CD14-positive monocyte (primary cell): ENCODE measurements around the gene KMT2C. TPM values are rescaled to one million over a fixed set of nuclear protein-coding genes. Genes with fewer than 3 reads are reported as not detected.
"Not testable (repeated sequence)": the region's sequence is repeated elsewhere in the genome, so short reads cannot be mapped to it uniquely, and the experiment has no call there.

Experiments
- DNase-seq, 3 donors: peaks; one replicate each; pipeline ENCODE4 v3.0.0-alpha.2; 2011 to 2022
- H2AFZ ChIP-seq: 2 replicates; pipeline ENCODE4 v1.6.0; 2012; ENCODE audit warnings: mild to moderate bottlenecking, low read depth, low read length, inconsistent platforms; ENCODE audit not compliant: insufficient read depth, poor library complexity, severe bottlenecking
- H3K27ac ChIP-seq, 2 donors: 1 replicate in 1 of 2; 2 replicates in 1 of 2; pipeline ENCODE4 v1.5.1; 2012 to 2013; ENCODE audit warnings: low read length in 2 of 2, control low read depth in 1 of 2, inconsistent platforms in 1 of 2, low read depth in 1 of 2, mild to moderate bottlenecking in 1 of 2
- H3K27me3 ChIP-seq, 2 donors: one replicate each; pipeline versions ENCODE4 v1.6.0 to v1.6.1; 2011 to 2013; ENCODE audit warnings: low read length in 2 of 2; ENCODE audit not compliant: control insufficient read depth in 2 of 2, insufficient read depth in 2 of 2
- H3K36me3 ChIP-seq, 2 donors: replicated peaks in 1 of 2; 1 replicate in 1 of 2; 2 replicates in 1 of 2; pipeline versions ENCODE4 v1.5.1 to v1.6.1; 2012 to 2013; ENCODE audit warnings: low read length in 2 of 2, control low read depth in 1 of 2, inconsistent platforms in 1 of 2, mild to moderate bottlenecking in 1 of 2; ENCODE audit not compliant: insufficient read depth in 2 of 2, control insufficient read depth in 1 of 2
- H3K4me1 ChIP-seq, 2 donors: 1 replicate in 1 of 2; 2 replicates in 1 of 2; pipeline versions ENCODE4 v1.5.1 to v1.6.1; 2012 to 2013; ENCODE audit warnings: low read length in 2 of 2, control low read depth in 1 of 2, inconsistent platforms in 1 of 2, mild to moderate bottlenecking in 1 of 2, moderate library complexity in 1 of 2; ENCODE audit not compliant: insufficient read depth in 2 of 2, control insufficient read depth in 1 of 2
- H3K4me2 ChIP-seq: replicated peaks from 2 replicates; pipeline ENCODE3; 2012; ENCODE audit warnings: low read length, moderate library complexity, mild to moderate bottlenecking; ENCODE audit not compliant: poor library complexity, severe bottlenecking; ENCODE audit errors: extremely low read depth
- H3K4me3 ChIP-seq, 3 experiments: fragments of 200-600 bp in 1 of 3; sonication (generic) in 1 of 3; replicated peaks in 1 of 3; 1 replicate in 2 of 3; 2 replicates in 1 of 3; pipeline ENCODE4 v1.5.1; 2011 to 2013; ENCODE audit warnings: low read length in 3 of 3, mild to moderate bottlenecking in 3 of 3, control low read depth in 2 of 3, low read depth in 2 of 3, inconsistent platforms in 1 of 3, moderate library complexity in 1 of 3
- H3K79me2 ChIP-seq: 2 replicates; pipeline ENCODE4 v1.6.0; 2012; ENCODE audit warnings: mild to moderate bottlenecking, control low read depth, inconsistent platforms, low read length, moderate library complexity; ENCODE audit not compliant: insufficient read depth
- H3K9ac ChIP-seq: 2 replicates; pipeline ENCODE4 v1.6.0; 2017; ENCODE audit warnings: low read length, mild to moderate bottlenecking; ENCODE audit not compliant: insufficient read depth, poor library complexity, severe bottlenecking
- H3K9me3 ChIP-seq, 2 donors: replicated peaks in 1 of 2; 1 replicate in 1 of 2; 2 replicates in 1 of 2; pipeline versions ENCODE4 v1.5.1 to v1.6.1; 2012 to 2013; ENCODE audit warnings: low read length in 2 of 2, control low read depth in 1 of 2; ENCODE audit not compliant: control insufficient read depth in 1 of 2, insufficient read depth in 1 of 2
- H4K20me1 ChIP-seq: 2 replicates; pipeline ENCODE4 v1.6.0; 2012; ENCODE audit warnings: mild to moderate bottlenecking, low read length, control low read depth, moderate library complexity; ENCODE audit not compliant: insufficient read depth
- H3K27ac Mint-ChIP-seq, 7 donors: one replicate each; pipeline ENCODE4 v1.8.0; 2020; ENCODE audit warnings: mild to moderate bottlenecking in 7 of 7, mixed read lengths in 7 of 7, moderate library complexity in 6 of 7, inconsistent platforms in 2 of 7
- H3K27me3 Mint-ChIP-seq, 3 donors: one replicate each; pipeline ENCODE4 v1.8.0; 2021 to 2022; ENCODE audit warnings: low read depth in 3 of 3, mild to moderate bottlenecking in 3 of 3, mixed read lengths in 3 of 3, moderate library complexity in 3 of 3, inconsistent platforms in 1 of 3
- H3K36me3 Mint-ChIP-seq, 2 donors: one replicate each; pipeline ENCODE4 v1.8.0; 2020; ENCODE audit warnings: mixed read lengths in 2 of 2, inconsistent platforms in 1 of 2, mild to moderate bottlenecking in 1 of 2
- H3K4me1 Mint-ChIP-seq: one replicate; pipeline ENCODE4 v1.8.0; 2020; ENCODE audit warnings: mild to moderate bottlenecking, mixed read lengths
- H3K4me3 Mint-ChIP-seq, 2 donors: one replicate each; pipeline ENCODE4 v1.8.0; 2020; ENCODE audit warnings: mild to moderate bottlenecking in 2 of 2, mixed read lengths in 2 of 2, moderate library complexity in 1 of 2
- H3K9me3 Mint-ChIP-seq, 7 donors: one replicate each; pipeline ENCODE4 v1.8.0; 2020 to 2022; ENCODE audit warnings: mixed read lengths in 7 of 7, mild to moderate bottlenecking in 6 of 7, moderate library complexity in 6 of 7, inconsistent platforms in 2 of 7
- CTCF ChIP-seq: fragments of 200-600 bp; IDR thresholded peaks from one replicate; pipeline ENCODE4 v1.8.0; 2022; ENCODE audit warnings: antibody characterized with exemption, mild to moderate bottlenecking
- WGBS: methylation state at CpG from one replicate; pipeline ENCODE4 v1.1.5; 2013; ENCODE audit warnings: missing lambda C conversion rate; ENCODE audit not compliant: insufficient coverage; 5-methylcytosine and 5-hydroxymethylcytosine counted together
- intact Hi-C, 2 donors: fragments of 100-400 bp; cut with micrococcal nuclease; formaldehyde crosslinking; loops; one replicate each; pipeline versions ENCODE4 v1.15.0 to v1.15.1; 2023
- polyA plus RNA-seq, 3 donors: library from polyadenylated mRNA; depleted of rRNA in 1 of 3; unstranded in 2 of 3; stranded (reverse) in 1 of 3; fragments of 300-500 nt in 2 of 3; fragments of >200 nt in 1 of 3; fragmentation: Illumina TruSeq in 2 of 3; gene quantifications; 1 replicate in 2 of 3; 2 replicates in 1 of 3; pipeline ENCODE4 v1.2.3, GENCODE V29; 2012 to 2021

The KMT2C gene
- polyA plus RNA-seq, 3 donors, result 4.5 to 26.1 (median 7.3) TPM

GRCh38 chr7:152476551-152476950 is 40.7 kb upstream of the KMT2C start:
- Histone ChIP-seq H2AFZ (no peak overlapping the region), H3K9ac (no peak overlapping the region), H3K4me3 (no peak overlapping the region), H3K9me3 (peaks cover under 1 to 3% of the 10 kb centered on the region in 2 donors), H3K4me2 (no peak overlapping the region), H3K27me3 (no peaks in the 10 kb centered on the region), H3K79me2 (no peaks in the 10 kb centered on the region), H4K20me1 (no peaks in the 10 kb centered on the region), H3K36me3 (no peaks in the 10 kb centered on the region), H3K27ac (no peak overlapping the region), H3K4me1 (peaks cover 0 to 12% of the 10 kb centered on the region in 2 donors)
- TF ChIP-seq CTCF, result no peak
- peaks cover 0 to under 1% of the 10 kb centered on the region in 2 donors for H3K36me3 Mint-ChIP-seq
- peaks cover 7% of the 10 kb centered on the region for H3K4me1 Mint-ChIP-seq
- no peak for DNase-seq
- peaks cover 3 to 10% (median 8%) of the 10 kb centered on the region in 7 donors for H3K9me3 Mint-ChIP-seq
- intact Hi-C loops, result no loop called here
- H3K27ac Mint-ChIP-seq, result no peak overlapping the region
- peaks cover 0 to 3% (median 2%) of the 10 kb centered on the region in 3 donors for H3K27me3 Mint-ChIP-seq
- WGBS, result no CpG with 5 or more reads among the region's 3 CpGs
- H3K4me3 Mint-ChIP-seq, result no peak overlapping the region

GRCh38 chr7:152471023-152471620 is 35.3 kb upstream of the KMT2C start:
- H3K4me2 ChIP-seq, H3K9ac ChIP-seq, DNase-seq, intact Hi-C loops, H3K27me3 Mint-ChIP-seq, H3K79me2 ChIP-seq, H3K36me3 ChIP-seq, H3K9me3 ChIP-seq, H3K27me3 ChIP-seq, H4K20me1 ChIP-seq, H3K36me3 Mint-ChIP-seq, H2AFZ ChIP-seq: not testable (repeated sequence)
- H3K4me3 Mint-ChIP-seq, result peak overlapping the region in 1 of 2 donors; percentile 78
- peaks cover 7 to 25% of the 10 kb centered on the region in 2 donors for H3K4me1 ChIP-seq
- H3K4me3 ChIP-seq, result peak overlapping the region in 1 of 3 experiments; percentile 8
- H3K27ac ChIP-seq, result peak overlapping the region in 1 of 2 donors; percentile 48
- peaks cover 18% of the 10 kb centered on the region for H3K4me1 Mint-ChIP-seq
- peaks cover 13 to 28% (median 23%) of the 10 kb centered on the region in 7 donors for H3K9me3 Mint-ChIP-seq
- 97% methylated on average over 5 of the region's 8 CpGs for WGBS
- peak overlapping the region in 5 of 7 donors; percentile 2 to 69 (median 36) for H3K27ac Mint-ChIP-seq

GRCh38 chr7:152470251-152471022 is 34.6 kb upstream of the KMT2C start:
- peak overlapping the region; percentile 2 to 69 (median 36) for H3K27ac Mint-ChIP-seq
- H4K20me1 ChIP-seq, H3K9ac ChIP-seq, H3K36me3 Mint-ChIP-seq, H3K27me3 ChIP-seq, H3K9me3 ChIP-seq, intact Hi-C loops, H3K4me2 ChIP-seq, DNase-seq, H3K36me3 ChIP-seq, H3K27me3 Mint-ChIP-seq, H3K79me2 ChIP-seq: not testable (repeated sequence)
- Histone ChIP-seq H2AFZ (peak overlapping the region; percentile 37), H3K27ac (peak overlapping the region in 1 of 2 donors; percentile 48), H3K4me3 (peak overlapping the region in 1 of 3 experiments; percentile 8), H3K4me1 (peaks cover 9 to 27% of the 10 kb centered on the region in 2 donors)
- H3K9me3 Mint-ChIP-seq, result peaks cover 13 to 28% (median 23%) of the 10 kb centered on the region in 7 donors
- peak overlapping the region; percentile 32 to 78 for H3K4me3 Mint-ChIP-seq
- 58% methylated on average over 5 of the region's 7 CpGs for WGBS
- H3K4me1 Mint-ChIP-seq, result peaks cover 20% of the 10 kb centered on the region
